Stimulated activated CD4-positive, alpha-beta T cell treated with anti-CD3 and anti-CD28 coated beads, TNF-alpha, amount 100 ng/mL, for 24 hours (primary cell): Measurements from ENCODE around the gene TTC28.
"Not testable (repeated sequence)": the region's sequence is repeated elsewhere in the genome, so short reads cannot be mapped to it uniquely, and the experiment has no call there.

Experiments
- DNase-seq, 3 experiments: peaks; one replicate each; pipeline ENCODE4 v3.0.0-alpha.2; 2020; ENCODE audit warnings: low read depth in 3 of 3

TTC28 gene

DNA sequence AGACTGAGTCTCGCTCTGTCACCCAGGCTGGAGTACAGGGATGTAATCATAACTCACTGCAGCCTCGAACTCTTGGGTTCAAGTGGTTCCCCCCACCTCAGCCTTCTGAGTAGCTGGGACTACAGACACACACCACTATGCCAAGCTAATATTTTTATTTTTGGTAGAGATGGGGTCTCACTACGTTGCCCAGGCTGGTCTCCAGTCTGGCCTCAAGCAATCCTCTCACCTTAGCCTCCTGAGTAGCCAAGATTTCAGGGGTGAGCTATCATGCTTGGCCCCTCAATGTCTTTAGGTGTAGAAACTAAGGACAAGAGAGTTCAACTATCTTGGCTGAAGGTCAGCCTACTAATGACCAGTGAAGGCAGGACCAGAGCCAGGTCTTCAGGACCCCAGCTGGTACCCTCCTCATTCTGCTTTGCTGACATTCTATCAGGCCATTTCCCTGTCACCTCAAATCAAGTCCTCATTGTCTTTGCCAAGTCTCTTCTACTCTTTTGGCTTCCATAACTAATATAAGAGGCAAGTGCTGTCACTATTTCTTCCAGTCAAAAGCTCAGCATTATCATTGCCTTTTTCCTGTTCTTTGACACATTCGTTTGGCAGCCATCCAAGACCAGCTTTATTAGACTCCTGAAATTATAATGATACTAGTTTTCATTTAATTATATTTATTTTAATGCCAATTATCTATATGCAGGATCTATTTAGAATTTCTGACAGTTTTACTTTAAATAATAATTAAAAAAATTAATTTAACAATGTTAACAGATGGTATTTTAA lies 496.4 kb downstream of the TTC28 start:
- DNase-seq, result no peak

DNA sequence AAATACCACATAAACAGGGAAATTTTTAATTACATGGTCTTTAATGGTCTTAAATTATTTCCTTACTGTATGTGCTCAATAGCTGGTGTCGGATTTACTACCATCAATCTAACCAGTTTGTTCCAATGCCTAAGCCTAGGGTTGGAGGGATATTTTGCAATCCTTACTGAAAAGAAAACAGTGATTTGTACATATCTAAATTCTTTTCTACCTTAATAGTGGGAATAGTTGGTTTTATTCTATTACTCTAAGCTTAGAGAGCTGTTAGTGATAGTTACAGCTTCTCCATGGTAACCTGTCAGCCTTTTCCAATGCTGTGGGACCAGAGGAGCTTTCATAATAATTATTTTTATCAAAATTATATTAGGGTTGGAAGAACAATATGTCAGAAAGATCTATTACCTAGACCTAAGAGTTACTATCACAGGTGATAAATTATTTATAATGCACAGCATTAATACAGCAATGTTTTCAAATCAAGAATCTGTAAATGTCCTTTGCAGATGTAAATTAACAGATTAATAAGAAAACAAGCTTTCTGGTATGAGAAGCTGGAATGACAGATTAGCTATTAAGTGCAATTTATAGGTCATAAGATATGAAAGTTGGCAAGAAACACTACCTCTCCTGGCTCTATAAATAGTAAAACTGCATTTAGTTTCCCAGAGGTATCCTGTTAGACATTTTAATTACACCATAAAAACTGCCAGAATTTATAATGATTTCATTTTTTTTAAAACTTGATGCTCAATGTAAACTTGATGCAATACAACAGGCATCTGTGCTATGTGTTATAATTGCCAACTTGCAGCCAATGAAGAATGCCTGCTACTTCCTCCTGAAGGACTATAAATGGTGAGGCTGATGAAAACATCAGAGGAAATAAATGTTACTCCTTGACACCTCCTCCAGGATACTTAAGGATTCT lies 498.6 kb downstream of the TTC28 start:
- DNase-seq, result no peak

- no peak for DNase-seq
These were observed 500.2 kb downstream of the TTC28 start for GRCh38 chr22:28179392-28179791.

GRCh38 chr22:28175730-28176492 lies 503.7 kb downstream of the TTC28 start:
- no peak for DNase-seq

GRCh38 chr22:28174509-28174908 lies 505.1 kb downstream of the TTC28 start:
- no peak for DNase-seq

DNA sequence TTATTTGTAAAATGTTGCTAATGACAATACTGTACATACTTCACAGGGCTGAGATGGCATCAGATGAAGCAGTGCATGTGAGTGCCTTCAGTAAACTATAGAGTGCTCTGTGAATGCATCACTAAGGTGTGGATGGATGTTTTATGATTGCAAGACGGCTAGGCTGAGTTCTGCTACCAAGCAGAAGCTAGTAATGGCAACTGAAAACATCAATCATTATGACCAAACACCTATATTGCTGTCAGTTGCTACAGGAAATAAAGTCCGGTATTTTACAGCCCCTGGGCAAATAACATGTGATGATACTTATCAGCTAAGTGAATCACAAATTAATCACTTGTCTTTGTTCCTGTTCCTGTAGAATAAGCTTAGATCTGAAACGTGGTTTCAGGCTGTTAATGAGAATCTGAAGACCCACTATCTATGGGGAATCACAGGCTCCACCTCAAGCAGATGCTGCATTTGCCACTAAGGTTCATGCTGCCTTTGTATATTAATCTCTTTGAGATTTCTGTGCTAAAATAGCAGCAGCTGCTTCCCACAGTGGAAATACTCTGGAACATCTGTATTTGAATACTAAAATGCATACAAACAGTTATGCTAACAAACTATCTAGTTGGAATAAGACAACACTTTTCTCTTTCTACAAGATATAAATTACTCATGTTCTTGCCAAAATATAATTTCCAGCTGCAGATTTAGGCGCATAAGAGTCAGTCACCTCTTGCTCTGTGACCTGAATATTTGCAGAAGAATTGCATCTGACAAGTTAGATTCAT lies 506.6 kb downstream of the TTC28 start:
- no peak for DNase-seq

GRCh38 chr22:28171712-28172111 lies 507.9 kb downstream of the TTC28 start:
- DNase-seq, result no peak

GRCh38 chr22:28171115-28171514 lies 508.5 kb downstream of the TTC28 start:
- DNase-seq, result no peak

GRCh38 chr22:28169314-28169713 lies 510.3 kb downstream of the TTC28 start:
- not testable (repeated sequence) for DNase-seq

DNA sequence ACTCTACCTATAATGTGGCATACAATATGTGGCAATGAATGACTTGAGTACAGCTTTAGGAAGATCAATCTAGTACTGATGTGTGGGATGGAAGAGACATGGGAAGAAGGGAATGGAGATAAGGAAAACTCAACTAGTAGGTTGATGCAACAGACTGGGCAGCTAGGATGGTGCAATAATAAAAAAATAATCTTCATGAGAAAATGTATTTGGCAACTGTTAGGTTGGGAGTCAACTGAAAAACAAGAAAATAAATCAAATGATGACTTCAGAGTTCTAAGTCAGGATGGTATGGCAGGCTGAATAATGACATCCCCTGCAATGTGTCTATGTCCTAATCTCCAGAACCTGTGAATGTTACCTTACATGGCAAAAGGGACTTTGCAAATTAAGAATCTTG lies 523.8 kb downstream of the TTC28 start:
- no peak for DNase-seq

DNA sequence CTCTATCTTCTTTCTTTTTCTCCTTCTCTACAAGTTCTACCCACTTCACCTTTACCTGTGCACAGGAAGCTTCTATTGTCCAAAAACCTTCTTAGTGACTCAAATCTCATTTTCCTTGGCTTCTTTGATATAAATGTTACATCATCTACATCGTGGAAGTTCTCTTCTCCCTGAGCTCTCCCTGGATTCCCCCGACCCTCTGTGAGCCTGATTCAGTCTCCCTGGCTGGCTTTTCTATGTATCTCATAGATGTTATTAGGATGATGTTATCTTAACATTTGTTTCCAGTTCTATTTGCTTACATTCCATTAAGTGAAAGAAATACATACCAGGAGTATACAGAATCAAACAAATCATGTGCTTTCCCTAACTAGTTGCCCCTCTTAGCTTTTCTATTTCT lies 524.8 kb downstream of the TTC28 start:
- no peak for DNase-seq

- no peak for DNase-seq
These were observed 528.4 kb downstream of the TTC28 start for GRCh38 chr22:28151151-28151816.

GRCh38 chr22:28148816-28149465 lies 530.7 kb downstream of the TTC28 start:
- DNase-seq, result no peak

DNA sequence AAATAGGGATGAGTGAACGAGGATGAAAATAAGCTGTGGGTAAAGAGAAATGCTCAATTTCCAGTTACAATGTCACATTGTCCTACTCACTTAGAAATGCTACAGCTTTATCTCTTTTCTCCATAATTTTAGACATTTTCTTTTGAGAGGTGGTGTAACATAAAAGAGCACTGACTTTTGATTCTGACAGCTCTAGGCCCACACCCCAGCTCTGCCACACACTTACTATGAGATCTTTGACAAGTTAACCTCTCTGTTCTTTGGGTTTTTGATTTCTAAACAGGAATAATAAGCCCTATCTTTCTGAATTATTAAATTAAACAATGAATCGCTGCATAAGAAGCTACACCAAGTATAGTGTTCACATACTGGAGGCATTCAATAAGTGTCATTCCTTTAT lies 532.2 kb downstream of the TTC28 start:
- DNase-seq, result no peak

DNA sequence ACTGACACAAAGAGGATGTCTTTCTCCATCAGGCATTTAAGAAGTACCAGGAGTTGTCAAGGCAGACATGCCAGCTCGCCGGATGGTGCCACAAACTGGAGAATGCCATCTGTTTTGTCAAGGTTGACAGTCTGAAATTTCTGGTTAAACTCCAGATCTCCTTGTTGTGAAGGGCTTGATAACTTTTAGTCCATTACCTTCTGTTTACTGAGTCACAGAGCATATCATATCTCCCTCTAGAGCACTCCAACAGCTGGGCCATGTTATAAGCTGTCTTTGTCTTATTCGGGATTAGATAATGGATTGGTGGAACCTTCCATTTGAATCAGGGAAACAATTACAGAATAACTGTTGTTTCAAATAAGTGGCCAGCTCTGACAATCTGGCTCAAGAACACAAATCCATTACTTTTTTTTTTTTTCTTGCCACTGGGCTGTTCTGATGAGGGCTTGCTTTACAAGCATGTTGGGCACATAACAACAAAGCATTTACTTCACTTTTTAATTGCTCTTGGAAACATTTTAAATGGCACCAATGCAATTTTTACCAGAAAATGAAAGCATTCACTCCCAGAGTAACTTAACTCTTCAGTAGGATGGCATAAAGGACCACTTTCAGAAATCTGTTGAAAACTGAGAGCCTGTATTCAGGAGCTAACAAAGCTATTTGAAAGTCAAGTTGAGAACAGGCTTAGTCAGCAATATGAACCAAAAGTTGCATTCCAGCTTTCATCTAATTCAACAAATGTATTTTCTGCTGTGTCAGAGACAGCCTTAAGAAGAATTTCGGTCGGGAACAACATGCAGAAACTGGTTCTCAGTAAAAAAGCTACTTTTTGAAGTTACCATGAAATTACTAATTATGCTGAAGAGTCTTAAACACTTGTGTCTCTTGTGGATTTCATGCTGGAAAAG lies 533.0 kb downstream of the TTC28 start:
- DNase-seq, result no peak

DNA sequence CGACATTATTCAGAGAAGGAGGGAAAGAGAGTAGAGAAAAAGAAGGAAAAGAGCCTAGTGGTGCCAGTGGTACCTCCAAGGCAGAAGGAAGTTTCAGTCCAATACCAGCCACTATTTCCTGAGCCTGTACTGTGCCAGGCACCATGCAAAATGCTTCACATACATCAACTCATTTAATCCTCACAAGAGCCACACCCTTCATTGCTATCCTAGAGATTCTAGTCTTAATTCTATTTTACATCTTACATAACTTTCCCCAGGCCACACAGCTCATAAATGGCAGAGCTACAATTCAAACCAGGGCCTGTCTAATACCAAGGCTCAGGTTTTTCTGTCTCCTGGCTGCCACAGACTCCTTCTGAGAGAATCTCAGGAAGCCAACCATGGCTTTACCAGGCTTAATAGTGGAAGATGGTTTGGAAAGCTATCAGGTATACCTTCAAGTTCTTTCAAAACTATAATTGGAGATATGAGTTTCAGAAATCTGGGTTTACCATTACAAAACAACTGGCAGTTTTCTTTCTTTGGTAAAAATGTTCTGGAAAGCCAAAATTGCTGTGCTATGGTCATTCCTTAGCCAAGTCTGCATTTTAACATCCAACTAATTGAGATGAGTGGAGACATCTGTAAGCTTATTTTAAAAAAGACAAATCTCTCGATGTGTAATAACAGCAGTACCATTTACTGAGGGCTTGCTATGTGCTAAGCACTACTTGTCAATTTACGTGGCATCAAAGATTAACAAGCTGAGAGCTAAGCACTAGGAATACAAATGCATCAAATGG lies 535.5 kb downstream of the TTC28 start:
- DNase-seq, result no peak

DNA sequence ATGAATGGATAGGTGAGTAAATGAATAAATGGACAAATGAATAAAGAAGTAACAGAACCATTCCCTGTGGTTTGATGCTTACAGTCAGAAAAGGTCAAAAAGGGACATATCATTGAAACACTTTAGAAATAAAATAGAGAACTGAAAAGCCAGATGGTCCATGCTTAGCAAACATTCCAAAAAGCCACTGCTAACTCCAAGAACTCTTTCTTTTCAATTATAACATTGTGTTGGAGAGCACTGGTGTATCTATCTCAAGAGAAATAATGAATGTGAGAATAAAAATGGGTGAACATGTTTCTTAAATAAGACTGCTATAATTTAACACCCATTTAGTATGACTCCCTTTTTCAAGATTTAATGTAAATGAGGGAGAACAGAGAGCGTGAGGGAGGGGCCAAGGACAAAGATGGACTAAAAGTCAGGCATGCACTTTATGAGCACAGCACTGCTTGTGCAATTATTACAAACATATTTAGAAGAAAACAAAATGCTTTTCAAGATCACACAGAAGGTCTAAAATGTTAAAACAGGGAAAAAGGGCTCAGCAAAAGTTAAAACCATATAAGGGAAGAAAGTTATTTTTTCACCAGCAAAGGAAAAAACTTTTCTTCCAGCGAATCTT lies 536.3 kb downstream of the TTC28 start:
- DNase-seq, result no peak
